Endodermal cell (in vitro differentiated cells): ENCODE data around the gene TMEM131L. TPM values are rescaled to one million over a fixed set of nuclear protein-coding genes. Genes with fewer than 3 reads are reported as not detected.

Experiments
- DNase-seq: peaks from one replicate; pipeline ENCODE4 v3.0.0-alpha.2; 2017
- H3K27ac ChIP-seq: 2 replicates; pipeline ENCODE4 v1.5.1; 2013; ENCODE audit warnings: mild to moderate bottlenecking, low read depth, low read length, moderate library complexity
- H3K27me3 ChIP-seq: 2 replicates; pipeline ENCODE4 v1.6.1; 2013; ENCODE audit warnings: mild to moderate bottlenecking, low read length, moderate library complexity; ENCODE audit not compliant: insufficient read depth, control insufficient read depth, poor library complexity, severe bottlenecking
- H3K36me3 ChIP-seq: 2 replicates; pipeline ENCODE4 v1.7.0; 2013; ENCODE audit warnings: mild to moderate bottlenecking, low read length, moderate library complexity; ENCODE audit not compliant: control insufficient read depth, insufficient read depth
- H3K4me1 ChIP-seq: one replicate; pipeline ENCODE4 v1.7.0; 2013; ENCODE audit warnings: low read length; ENCODE audit not compliant: control insufficient read depth, insufficient read depth
- H3K4me3 ChIP-seq: 2 replicates; pipeline ENCODE4 v1.5.1; 2013; ENCODE audit warnings: mild to moderate bottlenecking, low read length, moderate library complexity
- H3K9ac ChIP-seq: 2 replicates; pipeline ENCODE4 v1.6.1; 2013; ENCODE audit warnings: mild to moderate bottlenecking, low read length, moderate library complexity; ENCODE audit not compliant: poor library complexity, severe bottlenecking; ENCODE audit errors: extremely low read depth
- H3K9me3 ChIP-seq: 2 replicates; pipeline ENCODE4 v1.6.1; 2013; ENCODE audit warnings: mild to moderate bottlenecking, low read length, moderate library complexity; ENCODE audit not compliant: control insufficient read depth
- H3K27ac Mint-ChIP-seq: 2 replicates; pipeline ENCODE4 v1.8.0; 2020; ENCODE audit warnings: mixed read lengths
- H3K27me3 Mint-ChIP-seq: 2 replicates; pipeline ENCODE4 v1.8.0; 2021; ENCODE audit warnings: mild to moderate bottlenecking, mixed read lengths; ENCODE audit not compliant: insufficient read depth
- H3K36me3 Mint-ChIP-seq: 2 replicates; pipeline ENCODE4 v1.8.0; 2020; ENCODE audit warnings: low read depth, mixed read lengths
- H3K4me1 Mint-ChIP-seq: 2 replicates; pipeline ENCODE4 v1.8.0; 2020; ENCODE audit warnings: mixed read lengths
- H3K4me3 Mint-ChIP-seq: 2 replicates; pipeline ENCODE4 v1.8.0; 2020; ENCODE audit warnings: mild to moderate bottlenecking, moderate library complexity, mixed read lengths
- H3K9me3 Mint-ChIP-seq: 2 replicates; pipeline ENCODE4 v1.8.0; 2020; ENCODE audit warnings: mild to moderate bottlenecking, mixed read lengths
- WGBS, 2 experiments: methylation state at CpG; one replicate each; pipeline versions ENCODE4 v1.1.5 to v1.1.7; 2013; ENCODE audit warnings: missing lambda C conversion rate in 2 of 2, mixed read lengths in 1 of 2; ENCODE audit not compliant: insufficient coverage in 1 of 2, insufficient read length in 1 of 2; 5-methylcytosine and 5-hydroxymethylcytosine counted together
- total RNA-seq, 2 donors: library from RNA; stranded (reverse); fragmentation: NEBNext Ultra II Directional in 1 of 2; extraction: Animal tissue kit (Norgen Biotek cat#: 25700) in 1 of 2; gene quantifications; 2 replicates in 1 of 2; 3 replicates in 1 of 2; pipeline ENCODE4 v1.2.1, GENCODE V29; 2021
- TF ChIP-seq, protein P1 (sequence below): fragments of 200-600 bp; sonication (generic); conservative IDR thresholded peaks from 2 replicates; pipeline ENCODE4 v1.5.0; 2021; ENCODE audit warnings: antibody characterized with exemption, mild to moderate bottlenecking

The TMEM131L gene
- total RNA-seq, 2 donors from 2014 or later, result 6.2 to 10.8 TPM

- no peak for DNase-seq
- Histone ChIP-seq H3K27me3 (no peaks in the 10 kb centered on the region), H3K9ac (no peak overlapping the region), H3K27ac (no peak overlapping the region), H3K36me3 (no peaks in the 10 kb centered on the region), H3K4me1 (no peaks in the 10 kb centered on the region), H3K9me3 (peaks cover 7% of the 10 kb centered on the region), H3K4me3 (no peak overlapping the region)
- TF ChIP-seq, protein P1, sequence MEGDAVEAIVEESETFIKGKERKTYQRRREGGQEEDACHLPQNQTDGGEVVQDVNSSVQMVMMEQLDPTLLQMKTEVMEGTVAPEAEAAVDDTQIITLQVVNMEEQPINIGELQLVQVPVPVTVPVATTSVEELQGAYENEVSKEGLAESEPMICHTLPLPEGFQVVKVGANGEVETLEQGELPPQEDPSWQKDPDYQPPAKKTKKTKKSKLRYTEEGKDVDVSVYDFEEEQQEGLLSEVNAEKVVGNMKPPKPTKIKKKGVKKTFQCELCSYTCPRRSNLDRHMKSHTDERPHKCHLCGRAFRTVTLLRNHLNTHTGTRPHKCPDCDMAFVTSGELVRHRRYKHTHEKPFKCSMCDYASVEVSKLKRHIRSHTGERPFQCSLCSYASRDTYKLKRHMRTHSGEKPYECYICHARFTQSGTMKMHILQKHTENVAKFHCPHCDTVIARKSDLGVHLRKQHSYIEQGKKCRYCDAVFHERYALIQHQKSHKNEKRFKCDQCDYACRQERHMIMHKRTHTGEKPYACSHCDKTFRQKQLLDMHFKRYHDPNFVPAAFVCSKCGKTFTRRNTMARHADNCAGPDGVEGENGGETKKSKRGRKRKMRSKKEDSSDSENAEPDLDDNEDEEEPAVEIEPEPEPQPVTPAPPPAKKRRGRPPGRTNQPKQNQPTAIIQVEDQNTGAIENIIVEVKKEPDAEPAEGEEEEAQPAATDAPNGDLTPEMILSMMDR, result no peak
- Mint-ChIP-seq H3K36me3 (no peaks in the 10 kb centered on the region), H3K9me3 (peaks cover 4% of the 10 kb centered on the region), H3K4me3 (no peak overlapping the region), H3K27ac (no peak overlapping the region), H3K4me1 (peaks cover 1% of the 10 kb centered on the region), H3K27me3 (peaks cover 2% of the 10 kb centered on the region)
- 100% methylated on average over 1 of the region's 1 CpG; no CpG with 5 or more reads in 1 of the 2 experiments for WGBS, 2 experiments
These were observed 180.1 kb downstream of the TMEM131L start for GRCh38 chr4:153646261-153646660.

DNA sequence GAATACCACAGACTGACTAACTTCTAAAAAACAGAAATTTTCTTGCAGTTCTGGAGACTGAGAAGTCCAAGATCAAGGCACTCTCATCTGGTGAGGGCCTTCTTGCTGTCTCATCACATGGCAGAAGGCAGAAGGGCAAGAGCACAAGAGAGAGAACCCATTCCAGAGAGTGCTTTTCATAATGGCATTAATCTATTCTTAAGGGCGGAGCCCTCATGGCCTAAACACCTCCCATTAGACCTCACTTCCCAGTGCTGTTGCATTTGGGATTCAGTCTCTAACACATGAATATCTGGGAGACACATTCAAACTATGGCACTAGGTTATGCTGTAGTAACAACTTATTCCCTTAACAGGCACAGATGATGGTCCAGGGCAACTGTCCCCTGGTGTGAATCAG, 180.8 kb downstream of the TMEM131L start:
- H3K9me3 ChIP-seq, result peaks cover 7% of the 10 kb centered on the region
- no peaks in the 10 kb centered on the region for H3K4me1 ChIP-seq
- H3K4me1 Mint-ChIP-seq, result peaks cover 5% of the 10 kb centered on the region
- no peak overlapping the region for H3K4me3 Mint-ChIP-seq
- peaks cover 4% of the 10 kb centered on the region for H3K9me3 Mint-ChIP-seq
- 90 to 100% methylated on average over 1 of the region's 1 CpG for WGBS, 2 experiments
- no peaks in the 10 kb centered on the region for H3K36me3 ChIP-seq
- H3K27ac ChIP-seq, result no peak overlapping the region
- no peak overlapping the region for H3K4me3 ChIP-seq
- no peaks in the 10 kb centered on the region for H3K36me3 Mint-ChIP-seq
- no peak overlapping the region for H3K9ac ChIP-seq
- H3K27me3 ChIP-seq, result no peaks in the 10 kb centered on the region
- TF ChIP-seq, protein P1, result no peak
- no peak overlapping the region for H3K27ac Mint-ChIP-seq
- H3K27me3 Mint-ChIP-seq, result peaks cover 2% of the 10 kb centered on the region
- DNase-seq, result no peak

DNA sequence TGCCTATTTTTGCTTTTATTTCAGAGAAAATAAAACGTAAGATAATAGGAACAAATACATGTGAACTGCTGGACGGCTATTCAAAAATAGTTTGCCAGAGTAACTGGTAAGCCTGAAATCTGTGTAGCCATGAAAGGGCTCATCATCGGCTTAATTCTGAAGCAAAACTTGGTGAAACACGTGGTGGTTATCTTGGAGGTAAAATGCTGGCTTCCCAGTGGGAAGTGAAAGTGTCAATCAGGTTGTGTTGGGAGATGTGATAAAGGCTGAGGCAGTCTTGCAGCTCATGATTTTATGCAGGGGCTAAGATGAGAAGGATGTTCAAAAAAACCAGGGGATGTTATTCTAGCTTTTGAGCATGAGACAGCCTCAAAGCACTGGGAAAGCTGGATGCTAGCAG, 181.8 kb downstream of the TMEM131L start:
- WGBS, 2 experiments, result 66 to 77% methylated on average over 4 of the region's 4 CpGs
- H3K4me3 Mint-ChIP-seq, result no peak overlapping the region
- no peaks in the 10 kb centered on the region for H3K27me3 ChIP-seq
- peaks cover 7% of the 10 kb centered on the region for H3K9me3 ChIP-seq
- no peak overlapping the region for H3K27ac Mint-ChIP-seq
- peaks cover 5% of the 10 kb centered on the region for H3K4me1 Mint-ChIP-seq
- H3K9me3 Mint-ChIP-seq, result peaks cover 4% of the 10 kb centered on the region
- H3K4me1 ChIP-seq, result no peaks in the 10 kb centered on the region
- no peak overlapping the region for H3K9ac ChIP-seq
- TF ChIP-seq, protein P1, result no peak
- no peak overlapping the region for H3K27ac ChIP-seq
- H3K36me3 Mint-ChIP-seq, result no peaks in the 10 kb centered on the region
- no peak for DNase-seq
- no peak overlapping the region for H3K4me3 ChIP-seq
- peaks cover 2% of the 10 kb centered on the region for H3K27me3 Mint-ChIP-seq
- H3K36me3 ChIP-seq, result no peaks in the 10 kb centered on the region
